ENCODE results near the gene PARN. TPM values are rescaled to one million over a fixed set of nuclear protein-coding genes. Genes with fewer than 3 reads are reported as not detected.

The PARN gene
- total and polyA plus RNA-seq, 2 of the 4 experiments (the other 2 are of a cell fraction) = 24.6 to 25.1 TPM

DNA sequence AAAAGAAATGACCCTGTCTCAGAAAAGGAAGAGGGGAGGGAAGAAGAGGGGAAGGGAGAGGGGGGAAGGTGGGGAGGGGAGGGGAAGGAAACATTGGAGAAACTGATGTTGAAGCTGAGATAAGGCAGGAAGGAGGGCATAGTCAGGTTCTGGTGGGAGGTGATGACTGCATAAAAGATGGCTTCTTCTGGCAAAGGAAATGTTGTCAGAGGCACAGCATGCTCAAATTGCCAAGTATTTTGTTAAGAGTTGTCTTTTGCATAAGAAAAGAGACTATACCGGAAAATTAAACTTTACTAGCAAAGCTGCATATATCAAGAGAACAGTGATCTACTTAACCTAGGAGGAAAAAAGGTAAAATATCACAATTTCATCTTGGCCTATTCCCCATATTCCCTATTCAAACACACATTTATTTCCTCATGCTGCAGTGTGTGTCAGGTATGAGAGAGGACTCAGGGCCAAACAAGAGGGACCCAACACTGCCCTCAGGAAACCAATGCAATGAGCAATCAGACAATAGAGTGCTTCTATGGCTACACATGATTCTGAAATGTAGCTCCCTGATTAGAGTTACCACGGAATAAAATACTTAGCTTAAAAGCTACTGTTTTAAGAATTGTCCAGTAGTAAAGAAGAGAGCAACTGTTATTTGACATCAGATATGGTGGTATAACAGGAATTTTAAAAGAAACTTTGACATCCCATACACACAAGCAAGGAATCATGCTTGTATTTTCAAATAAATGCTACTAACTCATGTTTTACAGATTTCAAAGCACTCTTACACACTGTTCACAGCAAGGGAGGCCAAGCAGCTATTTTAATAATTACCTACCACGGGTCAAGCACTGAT is 80.9 kb downstream of the PARN start:
- H3K9ac ChIP-seq (ENCODE audit: low read depth, low read length) = no peak overlapping the region
- H3K36me3 ChIP-seq (ENCODE audit: control insufficient read depth, insufficient read depth, low read length) = peaks cover 11% of the 10 kb centered on the region
- no peak overlapping the region for H4K91ac ChIP-seq (ENCODE audit: insufficient read depth, low read depth, low read length)
- no peak overlapping the region for H2BK120ac ChIP-seq (ENCODE audit: low read depth, low read length)
- no peak overlapping the region for H3K14ac ChIP-seq (replicated peaks; ENCODE audit: low read depth, low read length)
- BruUV-seq (replicated peaks) = no TSS peak
- peak; percentile 17; the same call in 1 of the 2 replicates for ATAC-seq (ENCODE audit: low read depth)
- H2BK20ac ChIP-seq (ENCODE audit: low read depth, low read length) = no peak overlapping the region
- in situ Hi-C loops (cut with MboI; ENCODE audit: low sequenced_read_pairs) = no loop called here
- H3K4ac ChIP-seq (ENCODE audit: low read depth, low read length) = no peak overlapping the region
- no CpG with 5 or more reads among the region's 3 CpGs for WGBS, 2 experiments (ENCODE audit: extremely low coverage in 2 of 2, insufficient read length in 1 of 2)
- peaks cover 7% of the 10 kb centered on the region for H3K9me1 ChIP-seq (ENCODE audit: insufficient read depth, low read length)
- H2AK5ac ChIP-seq (ENCODE audit: low read depth, low read length) = no peak overlapping the region
- H2BK15ac ChIP-seq (ENCODE audit: low read depth, low read length) = no peak overlapping the region
- no peak overlapping the region for H3K4me3 ChIP-seq (ENCODE audit: insufficient read depth, low read depth, low read length)
- intact Hi-C loops (cut with micrococcal nuclease) = no loop called here
- H2AK9ac ChIP-seq (replicated peaks; ENCODE audit: low read depth, low read length, poor library complexity) = no peak overlapping the region
- ChIA-PET POLR2A (ENCODE audit: unreplicated experiment) (no interaction called here), CTCF (no interaction called here)
- H3K9me3 ChIP-seq (ENCODE audit: control insufficient read depth, insufficient read depth, low read length) = peaks cover 2% of the 10 kb centered on the region; the same call in 1 of the 2 replicates
- H3K27me3 ChIP-seq (ENCODE audit: control insufficient read depth, insufficient read depth, low read length) = no peaks in the 10 kb centered on the region
- H4K8ac ChIP-seq (ENCODE audit: low read depth in 2 of 2, low read length in 2 of 2) = no peak overlapping the region
- H2BK5ac ChIP-seq (ENCODE audit: low read depth, low read length, poor library complexity, severe bottlenecking) = no peak overlapping the region
- H4K5ac ChIP-seq (ENCODE audit: low read depth, low read length) = no peak overlapping the region
- H3K23ac ChIP-seq (ENCODE audit: low read depth, low read length) = no peak overlapping the region
- H2AFZ ChIP-seq (replicated peaks; ENCODE audit: low read length, poor library complexity) = no peak overlapping the region
- no peak overlapping the region for H3K4me2 ChIP-seq (ENCODE audit: low read depth, low read length)
- dilution Hi-C loops (cut with HindIII; ENCODE audit: low sequenced_read_pairs, unreplicated experiment) = no loop called here
- DNase-seq = no peak
- H4K20me1 ChIP-seq (ENCODE audit: insufficient read depth, low read length) = peaks cover 2% of the 10 kb centered on the region; the same call in 1 of the 2 replicates
- no peak overlapping the region for H3K56ac ChIP-seq (ENCODE audit: extremely low read depth, insufficient read depth, low read length)
- H3K27ac ChIP-seq (ENCODE audit: insufficient read depth, low read length) = no peak overlapping the region
- peaks cover 0 to 3% of the 10 kb centered on the region in 2 experiments; a peak in 1 of 4 replicates for H3K79me1 ChIP-seq (ENCODE audit: low read depth in 1 of 2, low read length in 2 of 2)
- peaks cover 4% of the 10 kb centered on the region; the same call in 1 of the 2 replicates for H3K4me1 ChIP-seq (ENCODE audit: control insufficient read depth, insufficient read depth, low read length)
- H3K18ac ChIP-seq (ENCODE audit: low read depth, low read length) = no peak overlapping the region
- TF ChIP-seq MAZ (IDR thresholded peaks at IDR 0.05; ENCODE audit: borderline replicate concordance, low read depth, low read length) = no peak
- no peak for TF ChIP-seq BHLHE40 (IDR thresholded peaks at IDR 0.05; ENCODE audit: low read depth, low read length)
- no peak for TF ChIP-seq CEBPB (IDR thresholded peaks at IDR 0.05; ENCODE audit: low read depth, low read length)
- TF ChIP-seq RCOR1 (IDR thresholded peaks at IDR 0.05; ENCODE audit: insufficient replicate concordance, low read length) = no peak
- TF ChIP-seq NFE2L2 (IDR thresholded peaks at IDR 0.05; ENCODE audit: low read depth, low read length) = no peak
- TF ChIP-seq RFX5 (IDR thresholded peaks at IDR 0.05; ENCODE audit: low read depth, low read length) = no peak
- TF ChIP-seq, protein P1, sequence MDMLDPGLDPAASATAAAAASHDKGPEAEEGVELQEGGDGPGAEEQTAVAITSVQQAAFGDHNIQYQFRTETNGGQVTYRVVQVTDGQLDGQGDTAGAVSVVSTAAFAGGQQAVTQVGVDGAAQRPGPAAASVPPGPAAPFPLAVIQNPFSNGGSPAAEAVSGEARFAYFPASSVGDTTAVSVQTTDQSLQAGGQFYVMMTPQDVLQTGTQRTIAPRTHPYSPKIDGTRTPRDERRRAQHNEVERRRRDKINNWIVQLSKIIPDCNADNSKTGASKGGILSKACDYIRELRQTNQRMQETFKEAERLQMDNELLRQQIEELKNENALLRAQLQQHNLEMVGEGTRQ (IDR thresholded peaks at IDR 0.05; ENCODE audit: low read depth, low read length) = no peak
- no peak for TF ChIP-seq MXI1 (IDR thresholded peaks at IDR 0.05; ENCODE audit: borderline replicate concordance, low read depth, low read length)
- TF ChIP-seq, protein P2, sequence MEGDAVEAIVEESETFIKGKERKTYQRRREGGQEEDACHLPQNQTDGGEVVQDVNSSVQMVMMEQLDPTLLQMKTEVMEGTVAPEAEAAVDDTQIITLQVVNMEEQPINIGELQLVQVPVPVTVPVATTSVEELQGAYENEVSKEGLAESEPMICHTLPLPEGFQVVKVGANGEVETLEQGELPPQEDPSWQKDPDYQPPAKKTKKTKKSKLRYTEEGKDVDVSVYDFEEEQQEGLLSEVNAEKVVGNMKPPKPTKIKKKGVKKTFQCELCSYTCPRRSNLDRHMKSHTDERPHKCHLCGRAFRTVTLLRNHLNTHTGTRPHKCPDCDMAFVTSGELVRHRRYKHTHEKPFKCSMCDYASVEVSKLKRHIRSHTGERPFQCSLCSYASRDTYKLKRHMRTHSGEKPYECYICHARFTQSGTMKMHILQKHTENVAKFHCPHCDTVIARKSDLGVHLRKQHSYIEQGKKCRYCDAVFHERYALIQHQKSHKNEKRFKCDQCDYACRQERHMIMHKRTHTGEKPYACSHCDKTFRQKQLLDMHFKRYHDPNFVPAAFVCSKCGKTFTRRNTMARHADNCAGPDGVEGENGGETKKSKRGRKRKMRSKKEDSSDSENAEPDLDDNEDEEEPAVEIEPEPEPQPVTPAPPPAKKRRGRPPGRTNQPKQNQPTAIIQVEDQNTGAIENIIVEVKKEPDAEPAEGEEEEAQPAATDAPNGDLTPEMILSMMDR (conservative IDR thresholded peaks at IDR 0.05; ENCODE audit: low read depth, low read length) = no peak
- TF ChIP-seq RAD21 (IDR thresholded peaks at IDR 0.05; ENCODE audit: low read length) = no peak
- TF ChIP-seq MAFK (IDR thresholded peaks at IDR 0.05; ENCODE audit: low read depth, low read length) = no peak
- TF ChIP-seq SMC3 (IDR thresholded peaks at IDR 0.05; ENCODE audit: low read depth, low read length) = no peak
- no peak for TF ChIP-seq CHD1 (IDR thresholded peaks at IDR 0.05; ENCODE audit: low read depth, low read length)
- no peak for TF ChIP-seq FOS (IDR thresholded peaks at IDR 0.05; ENCODE audit: low read depth, low read length)
